ENCODE results near the gene CCDC154. TPM values are rescaled to one million over a fixed set of nuclear protein-coding genes. Genes with fewer than 3 reads are reported as not detected.

Gene CCDC154
- total and polyA plus RNA-seq, 2 donors (not counting 3 experiments of a cell fraction or from before 2014, with no cell fraction given) = 0.65 to 0.75 TPM

GRCh38 chr16:1474796-1475551 lies 30.6 kb upstream of the CCDC154 start, which contains the start of gene CLCN7:
Gene CLCN7, minus strand, starts transcription at chr16:1475028. Its CDS starts 54 bp downstream, at chr16:1474974.
- POLR2A ChIA-PET = no interaction called here
- BruUV-seq (replicated peaks) = TSS peak; percentile 53
- Histone ChIP-seq H3K36me3 (ENCODE audit: control insufficient read depth in 2 of 2, extremely low read depth in 1 of 2, insufficient read depth in 2 of 2, low read length in 2 of 2) (no peaks in the 10 kb centered on the region), H3K4me1 (ENCODE audit: control insufficient read depth, extremely low read depth, insufficient read depth, low read length) (peaks cover 5% of the 10 kb centered on the region), H3K79me2 (ENCODE audit: control insufficient read depth, insufficient read depth, low read length) (peaks cover 19% of the 10 kb centered on the region), H3K27me3 (ENCODE audit: control insufficient read depth in 2 of 2, insufficient read depth in 2 of 2, low read length in 2 of 2) (no peaks in the 10 kb centered on the region), H4K20me1 (replicated peaks; ENCODE audit: control insufficient read depth, extremely low read depth, insufficient read depth, low read length) (no peaks in the 10 kb centered on the region), H3K9me3 (replicated peaks; ENCODE audit: control insufficient read depth, insufficient read depth, low read length) (no peaks in the 10 kb centered on the region), H3K27ac (ENCODE audit: insufficient read depth, low read depth, low read length) (peak within 1 kb of the TSS; percentile 55), H3K9me1 (replicated peaks; ENCODE audit: control insufficient read depth, extremely low read depth, insufficient read depth, low read length) (no peaks in the 10 kb centered on the region), H2AFZ (ENCODE audit: low read depth, low read length) (peak within 1 kb of the TSS; percentile 74), H3K4me3 (replicated peaks in 1 of 3; ENCODE audit: insufficient read depth in 1 of 3, low read depth in 1 of 3, low read length in 3 of 3) (peak within 1 kb of the TSS; percentile 46 to 64 (median 60)), H3K9ac (replicated peaks; ENCODE audit: extremely low read depth, insufficient read depth, low read length) (peak within 1 kb of the TSS; percentile 79), H3K4me2 (ENCODE audit: insufficient read depth, low read length) (peak within 1 kb of the TSS; percentile 94)
- CTCF ChIA-PET = no interaction called here
- DNase-seq (ENCODE audit: low read depth, low spot score) (peak; percentile 82), FAIRE-seq (peak; percentile 63)
- peak; percentile 55 for TF ChIP-seq MYC (IDR thresholded peaks at IDR 0.05; ENCODE audit: low read depth, low read length)
- TF ChIP-seq EZH2 (IDR thresholded peaks at IDR 0.05; ENCODE audit: borderline replicate concordance, low read depth, low read length, severe bottlenecking) = no peak
- TF ChIP-seq, protein P1, sequence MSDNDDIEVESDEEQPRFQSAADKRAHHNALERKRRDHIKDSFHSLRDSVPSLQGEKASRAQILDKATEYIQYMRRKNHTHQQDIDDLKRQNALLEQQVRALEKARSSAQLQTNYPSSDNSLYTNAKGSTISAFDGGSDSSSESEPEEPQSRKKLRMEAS (IDR thresholded peaks at IDR 0.05; ENCODE audit: insufficient read depth, insufficient read length) = peak; percentile 99
- TF ChIP-seq JUN (IDR thresholded peaks at IDR 0.05; ENCODE audit: borderline replicate concordance, insufficient read depth, insufficient read length, low read depth) = no peak
- peak; percentile 87 for TF ChIP-seq POLR2A (IDR thresholded peaks at IDR 0.05; ENCODE audit: low read depth, low read length)
- no peak for TF ChIP-seq FOS (IDR thresholded peaks at IDR 0.05; ENCODE audit: borderline replicate concordance, insufficient read depth, low read length)
- TF ChIP-seq POLR2AphosphoS5 (IDR thresholded peaks at IDR 0.05; ENCODE audit: insufficient read depth, low read depth, low read length) = no peak
- TF ChIP-seq GATA2 (IDR thresholded peaks at IDR 0.05; ENCODE audit: insufficient read depth, insufficient read length, low read depth, low read length) = no peak
- TF ChIP-seq, protein P2, sequence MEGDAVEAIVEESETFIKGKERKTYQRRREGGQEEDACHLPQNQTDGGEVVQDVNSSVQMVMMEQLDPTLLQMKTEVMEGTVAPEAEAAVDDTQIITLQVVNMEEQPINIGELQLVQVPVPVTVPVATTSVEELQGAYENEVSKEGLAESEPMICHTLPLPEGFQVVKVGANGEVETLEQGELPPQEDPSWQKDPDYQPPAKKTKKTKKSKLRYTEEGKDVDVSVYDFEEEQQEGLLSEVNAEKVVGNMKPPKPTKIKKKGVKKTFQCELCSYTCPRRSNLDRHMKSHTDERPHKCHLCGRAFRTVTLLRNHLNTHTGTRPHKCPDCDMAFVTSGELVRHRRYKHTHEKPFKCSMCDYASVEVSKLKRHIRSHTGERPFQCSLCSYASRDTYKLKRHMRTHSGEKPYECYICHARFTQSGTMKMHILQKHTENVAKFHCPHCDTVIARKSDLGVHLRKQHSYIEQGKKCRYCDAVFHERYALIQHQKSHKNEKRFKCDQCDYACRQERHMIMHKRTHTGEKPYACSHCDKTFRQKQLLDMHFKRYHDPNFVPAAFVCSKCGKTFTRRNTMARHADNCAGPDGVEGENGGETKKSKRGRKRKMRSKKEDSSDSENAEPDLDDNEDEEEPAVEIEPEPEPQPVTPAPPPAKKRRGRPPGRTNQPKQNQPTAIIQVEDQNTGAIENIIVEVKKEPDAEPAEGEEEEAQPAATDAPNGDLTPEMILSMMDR (IDR thresholded peaks at IDR 0.05; ENCODE audit: extremely low read depth in 1 of 2, insufficient read depth in 1 of 2, low read depth in 1 of 2, low read length in 2 of 2) = no peak
- intact Hi-C loops (cut with micrococcal nuclease) = loop anchor here (2.0 kb wide), 1 partner anchor 54 kb away; the partner anchor contains the start of gene UQCC4
- dilution Hi-C loops (cut with MboI; ENCODE audit: extremely low pct_ligation_motif_present, low sequenced_read_pairs) = no loop called here

Data from endothelial cell of umbilical vein (primary cell).